ENCODE data around the gene UGT8.

The UGT8 gene

DNA sequence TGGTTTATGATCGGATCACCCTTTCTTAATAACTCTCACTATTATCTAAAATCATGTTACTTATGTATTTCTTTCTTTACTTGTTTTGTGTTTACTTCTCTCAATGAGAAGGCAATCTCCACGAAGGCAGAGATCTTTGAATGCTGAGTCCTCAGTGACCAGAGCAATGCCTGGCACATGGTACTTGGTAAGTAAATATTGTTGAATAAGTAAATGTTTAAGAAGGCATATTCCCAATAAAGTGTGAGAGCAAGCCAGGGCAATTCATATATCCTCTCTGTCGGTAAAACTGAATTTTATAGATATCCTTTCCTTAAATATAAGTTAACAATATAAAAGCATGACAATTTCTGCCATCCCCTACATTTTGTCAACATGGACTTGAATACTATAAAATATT is 94.4 kb downstream of the UGT8 start:
- no peak for DNase-seq (ENCODE audit: low read depth)

DNA sequence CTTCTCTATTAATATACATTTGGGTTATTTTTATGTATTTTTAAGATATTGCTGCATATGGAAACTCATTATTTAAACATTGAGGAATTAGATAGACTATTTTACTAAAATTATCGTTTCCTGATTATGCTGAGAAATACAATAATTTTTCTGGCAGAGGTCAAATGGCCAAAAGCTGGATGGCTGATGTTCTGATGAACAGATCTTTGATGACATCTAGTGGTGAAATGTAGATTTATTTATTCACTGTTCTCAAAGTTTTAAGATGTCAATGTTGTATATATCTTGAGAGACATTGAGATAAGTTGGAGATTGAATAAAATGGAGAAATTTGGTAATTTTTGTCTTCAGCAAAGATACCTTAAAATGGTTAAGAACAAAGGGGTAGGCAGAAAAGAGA is 96.2 kb downstream of the UGT8 start:
- no peak for DNase-seq (ENCODE audit: low read depth)

GRCh38 chr4:114698231-114698630 is 99.6 kb downstream of the UGT8 start:
- DNase-seq (ENCODE audit: low read depth) = no peak

DNA sequence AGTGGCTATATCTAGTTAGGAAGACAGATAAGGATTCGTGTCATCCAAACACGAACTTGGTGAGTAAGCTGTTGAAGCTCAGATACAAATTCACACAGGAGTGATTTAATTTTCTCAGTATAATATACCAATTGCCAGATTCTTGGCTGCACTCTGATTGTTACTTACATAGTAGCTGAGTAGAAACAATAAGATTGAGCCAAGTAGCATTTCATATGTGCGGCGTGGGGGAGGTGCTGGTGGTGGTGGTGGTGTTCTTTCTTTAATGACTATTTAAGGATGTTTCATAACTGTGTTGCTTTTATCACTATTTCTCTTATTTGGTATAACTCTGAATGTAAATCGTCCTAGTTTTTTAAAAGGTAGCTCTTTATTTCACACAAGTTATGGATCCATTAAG is 102.9 kb downstream of the UGT8 start:
- DNase-seq (ENCODE audit: low read depth) = no peak

DNA sequence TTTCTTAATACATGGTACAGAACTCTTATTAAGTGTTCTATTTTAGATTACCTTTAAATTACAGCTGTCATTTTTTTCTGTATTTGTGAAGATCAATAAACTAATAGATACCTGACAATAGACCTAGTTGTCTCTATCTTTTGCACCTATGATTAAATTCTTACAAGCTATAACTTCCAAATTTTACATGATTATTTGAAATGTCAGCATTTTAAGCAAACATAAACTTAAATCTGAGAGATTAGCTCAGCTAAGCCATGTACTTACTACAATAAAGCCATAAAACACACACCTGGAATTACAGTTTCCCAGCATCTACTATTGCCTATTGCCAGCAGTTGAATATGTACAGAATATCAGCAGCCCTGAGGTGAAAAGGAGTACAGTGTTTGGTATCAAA is 118.8 kb downstream of the UGT8 start:
- no peak for DNase-seq (ENCODE audit: low read depth)

GRCh38 chr4:114725066-114725465 is 126.5 kb downstream of the UGT8 start:
- DNase-seq (ENCODE audit: low read depth) = no peak

DNA sequence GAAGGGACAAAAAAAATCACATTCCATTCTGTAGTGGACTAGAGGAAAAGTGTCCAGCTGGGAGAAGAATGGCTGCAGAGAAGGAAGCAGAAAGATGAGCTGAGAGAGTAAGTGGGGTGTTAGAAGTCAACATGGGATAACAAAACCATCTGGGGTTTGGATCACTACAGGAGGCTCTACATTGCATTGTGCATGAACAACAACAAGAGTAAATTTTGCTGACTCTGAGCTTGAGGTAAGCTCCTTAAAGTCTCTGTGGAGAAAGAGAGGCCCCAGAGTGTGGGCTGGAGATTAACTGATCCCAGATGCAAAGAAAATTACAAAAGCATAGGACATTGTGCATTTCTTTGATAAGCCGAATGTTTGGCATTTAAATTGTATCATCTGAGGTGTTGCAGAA is 128.9 kb downstream of the UGT8 start:
- DNase-seq (ENCODE audit: low read depth) = no peak

Measured in stimulated activated CD8-positive, alpha-beta memory T cell treated with anti-CD3 and anti-CD28 coated beads, Interleukin-4, amount 100 ng/mL, for 24 hours (primary cell).